HCT116 (cell line): ENCODE data around the gene GGA1. TPM values are rescaled to one million over a fixed set of nuclear protein-coding genes. Genes with fewer than 3 reads are reported as not detected.

Experiments
- ATAC-seq: fragments of 200-7000 bp; cut with Tn5 transposase; 2 replicates; pipeline ENCODE4 v1.9.1; 2020; ENCODE audit warnings: mild to moderate bottlenecking, moderate library complexity
- BruUV-seq: library from RNA; stranded (reverse); fragments of 400-500 nt; replicated peaks from 2 replicates; lab custom pipeline; 2021; lab: Mats Ljungman, UMichigan
- CTCF ChIA-PET: fragments of 300-600 bp; sonication (Branson Sonifier 250); formaldehyde crosslinking; loops from one replicate; lab custom pipeline; 2021; ENCODE audit warnings: antibody characterized with exemption; lab: Charles Lee
- POLR2A ChIA-PET: fragments of 300-600, 350-600 bp; sonication (Branson Sonifier 250); formaldehyde crosslinking; loops from one replicate; lab custom pipeline; 2021; ENCODE audit warnings: antibody characterized with exemption; lab: Charles Lee
- RAD21 ChIA-PET, 2 experiments: fragments of 300-600 bp; sonication (Branson Sonifier 250); formaldehyde crosslinking; loops; one replicate each; lab custom pipeline; 2023; ENCODE audit warnings: low total read pairs in 2 of 2; ENCODE audit not compliant: uncharacterized antibody in 2 of 2, unreplicated experiment in 2 of 2, low non-redundant PET in 1 of 2; lab: Charles Lee
- DNase-seq: peaks from one replicate; pipeline ENCODE4 v3.0.0-alpha.2; 2010; ENCODE audit warnings: low read depth, low spot score
- H2AFZ ChIP-seq: fragments of 200-600 bp; shearing (Covaris generic), sonication (generic); 2 replicates; pipeline ENCODE4 v1.6.1; 2017; ENCODE audit warnings: low read depth, mixed run types, mixed read lengths, antibody characterized with exemption, low read length; ENCODE audit not compliant: poor library complexity, severe bottlenecking
- H3K27ac ChIP-seq: 2 replicates; pipeline ENCODE4 v1.5.1; 2012; ENCODE audit warnings: low read depth, low read length
- H3K27me3 ChIP-seq: fragments of 200-600 bp; sonication (generic); 2 replicates; pipeline ENCODE4 v1.6.1; 2016; ENCODE audit warnings: mixed run types, low read length, mixed read lengths; ENCODE audit not compliant: insufficient read depth
- H3K36me3 ChIP-seq, 2 experiments: fragments of 200-500 bp in 1 of 2; fragments of 200-600 bp in 1 of 2; sonication (Bioruptor generic) in 1 of 2; sonication (generic) in 1 of 2; 2 replicates each; pipeline versions ENCODE4 v1.5.1 to v1.6.1; 2014 to 2016; ENCODE audit warnings: low read length in 2 of 2, inconsistent platforms in 1 of 2, mixed read lengths in 1 of 2, mixed run types in 1 of 2; ENCODE audit not compliant: insufficient read depth in 2 of 2, control insufficient read depth in 1 of 2
- H3K4me1 ChIP-seq, 2 experiments: fragments of 200-600 bp in 1 of 2; sonication (generic) in 1 of 2; 2 replicates each; pipeline versions ENCODE4 v1.5.1 to v1.6.1; 2012 to 2017; ENCODE audit warnings: low read length in 2 of 2, inconsistent platforms in 1 of 2, mild to moderate bottlenecking in 1 of 2, mixed read lengths in 1 of 2, mixed run types in 1 of 2, moderate library complexity in 1 of 2; ENCODE audit not compliant: insufficient read depth in 2 of 2, control insufficient read depth in 1 of 2
- H3K4me2 ChIP-seq: fragments of 200-600 bp; sonication (generic); 2 replicates; pipeline ENCODE4 v1.6.1; 2017; ENCODE audit warnings: mixed run types, low read length, mixed read lengths
- H3K4me3 ChIP-seq, 2 experiments: fragments of 200-600 bp in 1 of 2; sonication (generic) in 1 of 2; replicated peaks in 1 of 2; 2 replicates each; pipeline ENCODE4 v1.5.1; 2011 to 2016; ENCODE audit warnings: low read length in 2 of 2, control low read depth in 1 of 2, low read depth in 1 of 2, mild to moderate bottlenecking in 1 of 2, mixed read lengths in 1 of 2, mixed run types in 1 of 2
- H3K79me2 ChIP-seq: fragments of 200-600 bp; sonication (generic); 2 replicates; pipeline ENCODE4 v1.6.1; 2017; ENCODE audit warnings: mild to moderate bottlenecking, mixed run types, low read length, moderate library complexity, mixed read lengths; ENCODE audit not compliant: insufficient read depth
- H3K9ac ChIP-seq: fragments of 200-600 bp; sonication (generic); 2 replicates; pipeline ENCODE4 v1.6.1; 2016; ENCODE audit warnings: low read length, mixed read lengths
- H3K9me2 ChIP-seq: fragments of 200-600 bp; sonication (generic), shearing (Covaris generic); 2 replicates; pipeline ENCODE4 v1.6.1; 2017; ENCODE audit warnings: mixed run types, mild to moderate bottlenecking, moderate library complexity; ENCODE audit not compliant: insufficient read depth
- H3K9me3 ChIP-seq, 2 experiments: fragments of 200-500 bp in 1 of 2; fragments of 200-600 bp in 1 of 2; sonication (Bioruptor generic) in 1 of 2; sonication (generic) in 1 of 2; 2 replicates each; pipeline ENCODE4 v1.6.1; 2014 to 2017; ENCODE audit warnings: low read length in 2 of 2, mixed read lengths in 2 of 2, inconsistent platforms in 1 of 2, low read depth in 1 of 2, mild to moderate bottlenecking in 1 of 2, mixed run types in 1 of 2, moderate library complexity in 1 of 2; ENCODE audit not compliant: control insufficient read depth in 1 of 2, insufficient read depth in 1 of 2
- H4K20me1 ChIP-seq: fragments of 200-600 bp; sonication (generic), shearing (Covaris generic); 2 replicates; pipeline ENCODE4 v1.6.1; 2017; ENCODE audit warnings: mixed run types, mild to moderate bottlenecking, moderate library complexity; ENCODE audit not compliant: insufficient read depth
- ATF3 ChIP-seq: IDR thresholded peaks from 2 replicates; pipeline ENCODE4 v1.6.1; 2012
- CBX3 ChIP-seq: IDR thresholded peaks from 2 replicates; pipeline ENCODE4 v1.6.1; 2012; ENCODE audit warnings: low read depth
- CEBPB ChIP-seq: IDR thresholded peaks from 2 replicates; pipeline ENCODE4 v1.6.1; 2012; ENCODE audit warnings: low read depth
- CTCF ChIP-seq, 3 experiments: fragments of 200-600 bp in 1 of 3; sonication (generic) in 1 of 3; IDR thresholded peaks in 2 of 3; conservative IDR thresholded peaks in 1 of 3; 2 replicates each; pipeline ENCODE4 v1.5.1; 2012 to 2017; ENCODE audit warnings: low read depth in 2 of 3, low read length in 2 of 3, antibody characterized with exemption in 1 of 3, borderline replicate concordance in 1 of 3, control low read depth in 1 of 3, mild to moderate bottlenecking in 1 of 3, mixed read lengths in 1 of 3, mixed run types in 1 of 3, moderate library complexity in 1 of 3; ENCODE audit not compliant: insufficient read depth in 1 of 3
- EGR1 ChIP-seq: IDR thresholded peaks from 2 replicates; pipeline ENCODE4 v1.6.1; 2012; ENCODE audit warnings: low read depth
- ELF1 ChIP-seq: IDR thresholded peaks from 2 replicates; pipeline ENCODE4 v1.6.1; 2012; ENCODE audit warnings: low read depth, borderline replicate concordance
- EZH2phosphoT487 ChIP-seq: fragments of 200-600 bp; IDR thresholded peaks from 2 replicates; pipeline ENCODE4 v1.6.1; 2018; ENCODE audit warnings: antibody characterized with exemption, borderline replicate concordance
- FOSL1 ChIP-seq: IDR thresholded peaks from 2 replicates; pipeline ENCODE4 v1.6.1; 2012; ENCODE audit warnings: low read depth
- JUND ChIP-seq: IDR thresholded peaks from 2 replicates; pipeline ENCODE4 v1.6.1; 2012
- MAX ChIP-seq: IDR thresholded peaks from 2 replicates; pipeline ENCODE4 v1.6.1; 2012
- POLR2A ChIP-seq: IDR thresholded peaks from 2 replicates; pipeline ENCODE4 v1.7.0; 2011; ENCODE audit warnings: borderline replicate concordance; ENCODE audit not compliant: insufficient read depth, insufficient read length; ENCODE audit errors: extremely low read depth
- POLR2AphosphoS5 ChIP-seq: IDR thresholded peaks from 2 replicates; pipeline ENCODE4 v1.6.1; 2011; ENCODE audit warnings: mild to moderate bottlenecking, low read depth, low read length, moderate library complexity
- RAD21 ChIP-seq: IDR thresholded peaks from 2 replicates; pipeline ENCODE4 v1.6.1; 2012; ENCODE audit warnings: low read depth, mild to moderate bottlenecking
- SIN3A ChIP-seq: IDR thresholded peaks from 2 replicates; pipeline ENCODE4 v1.6.1; 2012; ENCODE audit warnings: low read depth
- SRF ChIP-seq: IDR thresholded peaks from 2 replicates; pipeline ENCODE4 v1.6.1; 2012; ENCODE audit warnings: low read depth
- TCF7L2 ChIP-seq: IDR thresholded peaks from 2 replicates; pipeline ENCODE4 v1.7.0; 2011; ENCODE audit warnings: borderline replicate concordance, inconsistent platforms; ENCODE audit not compliant: insufficient read depth, insufficient read length; ENCODE audit errors: extremely low read depth
- YY1 ChIP-seq: IDR thresholded peaks from 2 replicates; pipeline ENCODE4 v1.6.1; 2011; ENCODE audit warnings: low read length, low read depth, moderate library complexity, mild to moderate bottlenecking; ENCODE audit not compliant: insufficient replicate concordance; ENCODE audit errors: extremely low read depth
- ZBTB33 ChIP-seq: IDR thresholded peaks from 2 replicates; pipeline ENCODE4 v1.6.1; 2011; ENCODE audit warnings: mild to moderate bottlenecking, low read length, moderate library complexity; ENCODE audit not compliant: insufficient replicate concordance; ENCODE audit errors: extremely low read depth
- ZFX ChIP-seq: fragments of 450-650 bp; IDR thresholded peaks from 2 replicates; pipeline ENCODE4 v1.6.1; 2017
- ZNF274 ChIP-seq: fragments of 200-500 bp; sonication (Bioruptor generic); IDR thresholded peaks from 2 replicates; pipeline ENCODE4 v1.6.1; 2014; ENCODE audit warnings: mild to moderate bottlenecking, low read depth, low read length, inconsistent platforms
- intact Hi-C: fragments of 100-400 bp; cut with micrococcal nuclease; formaldehyde crosslinking; loops from 2 replicates; pipeline ENCODE4 v1.10.0; 2022
- total RNA-seq: library from RNA; stranded (reverse); gene quantifications from one replicate; pipeline ENCODE4 v1.2.1, GENCODE V29; 2021; ENCODE audit not compliant: unreplicated experiment

The GGA1 gene
- total RNA-seq, 1 experiment from 2014 or later = 89.8 TPM

- BruUV-seq = no TSS peak
- intact Hi-C loops = no loop called here
- CTCF ChIA-PET = interaction anchor here (2.1 kb wide), 1 partner anchor 255 kb away, joined by 6 read pairs; no protein-coding TSS in a partner anchor
- no peak for ATAC-seq
- RAD21 ChIA-PET = no interaction called here
- Histone ChIP-seq H3K4me2 (no peak overlapping the region), H3K9me2 (no peaks in the 10 kb centered on the region), H3K4me1 (peaks cover 36 to 50% of the 10 kb centered on the region in 2 experiments), H3K79me2 (peaks cover 10% of the 10 kb centered on the region; the same call in 1 of the 2 replicates), H3K4me3 (no peak overlapping the region), H3K27ac (no peak overlapping the region), H3K36me3 (peaks cover 0 to 16% of the 10 kb centered on the region in 2 experiments; a peak in 1 of 4 replicates), H4K20me1 (peaks cover 6% of the 10 kb centered on the region; the same call in 1 of the 2 replicates), H3K27me3 (no peaks in the 10 kb centered on the region), H3K9ac (no peak overlapping the region), H2AFZ (no peak overlapping the region), H3K9me3 (no peaks in the 10 kb centered on the region)
- POLR2A ChIA-PET = no interaction called here
- TF ChIP-seq MAX (no peak), EGR1 (no peak), CTCF (IDR thresholded peaks at IDR 0.05 in 2 of 3, conservative IDR thresholded peaks at IDR 0.05 in 1 of 3; ENCODE audit: borderline replicate concordance in 1 of 3, insufficient read depth in 1 of 3, low read depth in 2 of 3, low read length in 2 of 3) (no peak), ELF1 (no peak), TCF7L2 (no peak), YY1 (no peak), RAD21 (no peak), JUND (no peak), POLR2A (no peak), ZNF274 (no peak), SRF (no peak), ZBTB33 (no peak), SIN3A (no peak), EZH2phosphoT487 (no peak), CEBPB (no peak), CBX3 (no peak), ZFX (no peak), POLR2AphosphoS5 (no peak), ATF3 (no peak), FOSL1 (no peak)
- no peak for DNase-seq
Observed at GRCh38 chr22:37571992-37572373, 36.7 kb upstream of the GGA1 start.
